ENCODE data around the gene TRIM54. TPM values are rescaled to one million over a fixed set of nuclear protein-coding genes. Genes with fewer than 3 reads are reported as not detected.

TRIM54 gene
- total RNA-seq, 1 experiment from 2014 or later = 2.0 TPM

GRCh38 chr2:27261926-27262298 lies 20.3 kb upstream of the TRIM54 start:
- ATAC-seq (no peak), DNase-seq (ENCODE audit: low read depth, low spot score) (no peak)
- Histone ChIP-seq H3K36me3 (ENCODE audit: control insufficient read depth in 1 of 2, insufficient read depth in 2 of 2, low read length in 2 of 2) (0 out of 4 replicates have a peak, but pooled peaks cover 0 to 2% of the 10 kb centered on the region in 2 experiments), H3K79me2 (ENCODE audit: insufficient read depth, low read length) (peaks cover 13% of the 10 kb centered on the region; the same call in 1 of the 2 replicates), H3K27me3 (ENCODE audit: insufficient read depth, low read length) (peaks cover 13% of the 10 kb centered on the region; the same call in 1 of the 2 replicates), H3K9ac (ENCODE audit: low read length) (peak overlapping the region; percentile 79), H3K9me2 (ENCODE audit: insufficient read depth) (no peaks in the 10 kb centered on the region), H2AFZ (ENCODE audit: low read depth, low read length, poor library complexity, severe bottlenecking) (no peak overlapping the region), H3K9me3 (ENCODE audit: control insufficient read depth in 1 of 2, insufficient read depth in 1 of 2, low read depth in 1 of 2, low read length in 2 of 2) (no peaks in the 10 kb centered on the region), H3K4me1 (ENCODE audit: control insufficient read depth in 1 of 2, insufficient read depth in 2 of 2, low read length in 2 of 2) (peaks cover 19 to 37% of the 10 kb centered on the region in 2 experiments), H3K27ac (ENCODE audit: low read depth, low read length) (peak overlapping the region; percentile 58; the same call in 1 of the 2 replicates), H3K4me2 (ENCODE audit: low read length) (peak overlapping the region; percentile 99), H3K4me3 (replicated peaks in 1 of 2; ENCODE audit: low read depth in 1 of 2, low read length in 2 of 2) (peak overlapping the region; percentile 73 to 84), H4K20me1 (ENCODE audit: insufficient read depth) (no peaks in the 10 kb centered on the region)
- intact Hi-C loops (cut with micrococcal nuclease) = loop anchor here (5.0 kb wide), 1 partner anchor 60 kb away; the partner anchor contains the start of gene MPV17
- BruUV-seq (replicated peaks) = no TSS peak
- TF ChIP-seq EGR1 (IDR thresholded peaks at IDR 0.05; ENCODE audit: low read depth) (no peak), EZH2phosphoT487 (IDR thresholded peaks at IDR 0.05; ENCODE audit: borderline replicate concordance) (no peak), MAX (IDR thresholded peaks at IDR 0.05) (no peak), FOSL1 (IDR thresholded peaks at IDR 0.05; ENCODE audit: low read depth) (no peak), POLR2AphosphoS5 (IDR thresholded peaks at IDR 0.05; ENCODE audit: low read depth, low read length) (no peak), CBX3 (IDR thresholded peaks at IDR 0.05; ENCODE audit: low read depth) (no peak), ZNF274 (IDR thresholded peaks at IDR 0.05; ENCODE audit: low read depth, low read length) (no peak), ZFX (IDR thresholded peaks at IDR 0.05) (no peak), ELF1 (IDR thresholded peaks at IDR 0.05; ENCODE audit: borderline replicate concordance, low read depth) (no peak), RAD21 (IDR thresholded peaks at IDR 0.05; ENCODE audit: low read depth) (no peak), SRF (IDR thresholded peaks at IDR 0.05; ENCODE audit: low read depth) (no peak), CTCF (IDR thresholded peaks at IDR 0.05 in 2 of 3, conservative IDR thresholded peaks at IDR 0.05 in 1 of 3; ENCODE audit: borderline replicate concordance in 1 of 3, insufficient read depth in 1 of 3, low read depth in 2 of 3, low read length in 2 of 3) (no peak), EZH2 (IDR thresholded peaks at IDR 0.05) (no peak), YY1 (IDR thresholded peaks at IDR 0.05; ENCODE audit: extremely low read depth, insufficient replicate concordance, low read depth, low read length) (no peak), SIN3A (IDR thresholded peaks at IDR 0.05; ENCODE audit: low read depth) (no peak)
- TF ChIP-seq, protein P1, sequence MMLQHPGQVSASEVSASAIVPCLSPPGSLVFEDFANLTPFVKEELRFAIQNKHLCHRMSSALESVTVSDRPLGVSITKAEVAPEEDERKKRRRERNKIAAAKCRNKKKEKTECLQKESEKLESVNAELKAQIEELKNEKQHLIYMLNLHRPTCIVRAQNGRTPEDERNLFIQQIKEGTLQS (IDR thresholded peaks at IDR 0.05) = no peak
- TF ChIP-seq, protein P2, sequence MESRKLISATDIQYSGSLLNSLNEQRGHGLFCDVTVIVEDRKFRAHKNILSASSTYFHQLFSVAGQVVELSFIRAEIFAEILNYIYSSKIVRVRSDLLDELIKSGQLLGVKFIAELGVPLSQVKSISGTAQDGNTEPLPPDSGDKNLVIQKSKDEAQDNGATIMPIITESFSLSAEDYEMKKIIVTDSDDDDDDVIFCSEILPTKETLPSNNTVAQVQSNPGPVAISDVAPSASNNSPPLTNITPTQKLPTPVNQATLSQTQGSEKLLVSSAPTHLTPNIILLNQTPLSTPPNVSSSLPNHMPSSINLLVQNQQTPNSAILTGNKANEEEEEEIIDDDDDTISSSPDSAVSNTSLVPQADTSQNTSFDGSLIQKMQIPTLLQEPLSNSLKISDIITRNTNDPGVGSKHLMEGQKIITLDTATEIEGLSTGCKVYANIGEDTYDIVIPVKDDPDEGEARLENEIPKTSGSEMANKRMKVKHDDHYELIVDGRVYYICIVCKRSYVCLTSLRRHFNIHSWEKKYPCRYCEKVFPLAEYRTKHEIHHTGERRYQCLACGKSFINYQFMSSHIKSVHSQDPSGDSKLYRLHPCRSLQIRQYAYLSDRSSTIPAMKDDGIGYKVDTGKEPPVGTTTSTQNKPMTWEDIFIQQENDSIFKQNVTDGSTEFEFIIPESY (IDR thresholded peaks at IDR 0.05; ENCODE audit: extremely low read depth, insufficient replicate concordance, low read length) = no peak
- ChIA-PET POLR2A (no interaction called here), RAD21 (ENCODE audit: low non-redundant PET in 1 of 2, low total read pairs in 2 of 2, uncharacterized antibody in 2 of 2, unreplicated experiment in 2 of 2) (no interaction called here), CTCF (interaction anchor here (1.5 to 1.6 kb wide), 2 partner anchors 30 to 41 kb away, joined by 4 to 6 read pairs; no protein-coding TSS in a partner anchor)

All from HCT116 (cell line).